Body of pancreas (tissue), 4 donors: ENCODE results near the gene MYOM1.

ENCODE experiments used
- POLR2A ChIP-seq, 3 donors: fragments of 450-650 bp; IDR thresholded peaks; one replicate each; pipeline ENCODE4 v1.6.1; 2016; ENCODE audit warnings: antibody characterized with exemption in 3 of 3, mild to moderate bottlenecking in 2 of 3
- TF ChIP-seq, protein P1 (sequence below), 7 experiments: fragments of 450-650 bp in 4 of 7; fragments of 200-600 bp in 3 of 7; sonication (generic) in 3 of 7; IDR thresholded peaks; one replicate each; pipeline ENCODE4 v1.5.1; 2016 to 2019; ENCODE audit warnings: antibody characterized with exemption in 7 of 7

DNA sequence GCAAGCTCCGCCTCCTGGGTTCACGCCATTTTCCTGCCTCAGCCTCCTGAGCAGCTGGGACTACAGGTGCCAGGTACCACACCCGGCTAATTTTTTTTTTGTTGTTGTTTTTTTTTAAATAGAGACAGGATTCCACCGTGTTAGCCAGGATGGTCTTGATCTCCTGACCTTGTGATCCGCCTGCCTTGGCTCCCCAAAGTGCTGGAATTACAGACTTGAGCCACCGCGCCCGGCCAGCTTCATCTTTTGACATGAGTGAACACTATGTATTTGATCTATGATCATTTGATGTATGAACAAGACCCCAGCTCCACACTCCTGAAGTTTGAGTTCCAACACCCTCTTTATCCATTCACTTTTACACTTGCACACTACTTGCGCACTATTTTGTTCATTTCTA, 163.5 kb downstream of the MYOM1 start:
- no peak for TF ChIP-seq POLR2A (IDR thresholded peaks at IDR 0.05)
- TF ChIP-seq, protein P1, sequence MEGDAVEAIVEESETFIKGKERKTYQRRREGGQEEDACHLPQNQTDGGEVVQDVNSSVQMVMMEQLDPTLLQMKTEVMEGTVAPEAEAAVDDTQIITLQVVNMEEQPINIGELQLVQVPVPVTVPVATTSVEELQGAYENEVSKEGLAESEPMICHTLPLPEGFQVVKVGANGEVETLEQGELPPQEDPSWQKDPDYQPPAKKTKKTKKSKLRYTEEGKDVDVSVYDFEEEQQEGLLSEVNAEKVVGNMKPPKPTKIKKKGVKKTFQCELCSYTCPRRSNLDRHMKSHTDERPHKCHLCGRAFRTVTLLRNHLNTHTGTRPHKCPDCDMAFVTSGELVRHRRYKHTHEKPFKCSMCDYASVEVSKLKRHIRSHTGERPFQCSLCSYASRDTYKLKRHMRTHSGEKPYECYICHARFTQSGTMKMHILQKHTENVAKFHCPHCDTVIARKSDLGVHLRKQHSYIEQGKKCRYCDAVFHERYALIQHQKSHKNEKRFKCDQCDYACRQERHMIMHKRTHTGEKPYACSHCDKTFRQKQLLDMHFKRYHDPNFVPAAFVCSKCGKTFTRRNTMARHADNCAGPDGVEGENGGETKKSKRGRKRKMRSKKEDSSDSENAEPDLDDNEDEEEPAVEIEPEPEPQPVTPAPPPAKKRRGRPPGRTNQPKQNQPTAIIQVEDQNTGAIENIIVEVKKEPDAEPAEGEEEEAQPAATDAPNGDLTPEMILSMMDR (IDR thresholded peaks at IDR 0.05), result no peak
